ENCODE results near the gene LETMD1.
A peak's percentile ranks its signal among the peaks of the same experiment; 100 is the strongest.
"Not testable (repeated sequence)": the region's sequence is repeated elsewhere in the genome, so short reads cannot be mapped to it uniquely, and the experiment has no call there.

LETMD1 gene

GRCh38 chr12:51078346-51078745 is 30.2 kb downstream of the LETMD1 start:
- not testable (repeated sequence) for DNase-seq

- DNase-seq: not testable (repeated sequence)
Measured at GRCh38 chr12:51078866-51079265, 30.7 kb downstream of the LETMD1 start.

- no peak for DNase-seq
Measured at GRCh38 chr12:51080136-51080535, 32.0 kb downstream of the LETMD1 start.

GRCh38 chr12:51081421-51081820 is 33.3 kb downstream of the LETMD1 start:
- no peak for DNase-seq

- peak; percentile 62 for DNase-seq
Measured at GRCh38 chr12:51082561-51083125, 34.5 kb downstream of the LETMD1 start.

GRCh38 chr12:51083126-51083833 is 35.2 kb downstream of the LETMD1 start, which contains the start of gene CSRNP2:
TSS of gene CSRNP2 (minus strand) at chr12:51083596. CDS start at chr12:51076561, 7,035 bp downstream.
- peak; percentile 97 for DNase-seq

GRCh38 chr12:51085757-51086156 is 37.6 kb downstream of the LETMD1 start:
- DNase-seq: peak; percentile 5

- DNase-seq: peak; percentile 30
Measured at GRCh38 chr12:51086933-51087332, 38.8 kb downstream of the LETMD1 start.

GRCh38 chr12:51087818-51088217 is 39.7 kb downstream of the LETMD1 start:
- peak; percentile 49 for DNase-seq

- DNase-seq: no peak
Measured at GRCh38 chr12:51090705-51091229, 42.6 kb downstream of the LETMD1 start.

- no peak for DNase-seq
Measured at GRCh38 chr12:51098611-51099010, 50.5 kb downstream of the LETMD1 start.

GRCh38 chr12:51103977-51104376 is 55.9 kb downstream of the LETMD1 start:
- DNase-seq: no peak

GRCh38 chr12:51108136-51108535 is 60.0 kb downstream of the LETMD1 start:
- DNase-seq: no peak

Data from activated CD8-positive, alpha-beta memory T cell treated with anti-CD3 and anti-CD28 coated beads for 24 hours (primary cell).